Right lung (tissue), 5 donors: ENCODE results near the gene ACOD1. TPM values are rescaled to one million over a fixed set of nuclear protein-coding genes. Genes with fewer than 3 reads are reported as not detected.
"Not testable (repeated sequence)": the region's sequence is repeated elsewhere in the genome, so short reads cannot be mapped to it uniquely, and the experiment has no call there.

ENCODE experiments used
- DNase-seq, 2 donors: peaks; one replicate each; pipeline ENCODE4 v3.0.0-alpha.2; 2013
- polyA plus RNA-seq, 5 donors: library from polyadenylated mRNA; unstranded; fragments of 120-200 nt; gene quantifications; one replicate each; pipeline versions ENCODE4 v1.2.1 to v1.2.3, GENCODE V29; 2013; ENCODE audit warnings: inconsistent platforms in 1 of 5, low replicate concordance in 1 of 5; ENCODE audit not compliant: insufficient read length in 5 of 5, insufficient read depth in 1 of 5

ACOD1 gene
- polyA plus RNA-seq, 5 donors = not detected

DNA sequence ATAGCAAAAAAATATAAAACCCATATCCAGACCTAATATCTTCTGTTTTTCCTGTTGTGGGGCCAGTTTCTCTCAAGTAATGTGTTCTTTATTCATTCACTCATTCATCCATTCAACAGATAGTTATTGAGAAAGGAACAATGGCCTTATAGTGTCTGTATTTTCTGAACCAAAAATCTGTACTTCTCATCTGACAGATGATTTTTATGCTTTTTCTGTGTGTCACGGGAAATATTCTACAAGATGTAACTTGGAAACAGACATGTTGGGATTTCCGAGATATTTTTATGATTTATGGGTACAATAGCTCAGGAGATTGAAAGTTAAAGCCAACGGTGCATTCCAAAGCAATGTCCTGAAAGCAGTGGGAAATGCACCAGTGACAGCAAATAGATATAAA, 5.7 kb downstream of the ACOD1 start:
- DNase-seq = no peak

DNA sequence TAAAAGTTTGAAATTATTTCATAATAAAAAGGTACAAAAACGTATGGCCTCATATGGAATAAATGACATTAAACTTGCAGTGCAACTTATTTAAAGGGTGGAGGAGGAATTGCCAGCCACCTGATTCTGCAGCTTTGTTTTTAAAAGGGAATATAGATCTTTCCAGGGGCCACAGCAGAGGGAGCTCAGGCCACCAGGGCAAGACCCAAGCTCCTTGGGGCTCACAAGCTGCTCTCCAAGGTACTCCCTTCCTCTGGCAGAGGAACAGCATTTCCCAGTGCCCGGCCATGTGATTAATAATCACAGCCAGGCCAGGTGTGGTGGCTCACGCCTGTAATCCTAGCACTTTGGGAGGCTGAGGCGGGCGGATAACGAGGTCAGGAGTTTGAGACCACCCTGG, 6.2 kb downstream of the ACOD1 start:
- DNase-seq = no peak

DNA sequence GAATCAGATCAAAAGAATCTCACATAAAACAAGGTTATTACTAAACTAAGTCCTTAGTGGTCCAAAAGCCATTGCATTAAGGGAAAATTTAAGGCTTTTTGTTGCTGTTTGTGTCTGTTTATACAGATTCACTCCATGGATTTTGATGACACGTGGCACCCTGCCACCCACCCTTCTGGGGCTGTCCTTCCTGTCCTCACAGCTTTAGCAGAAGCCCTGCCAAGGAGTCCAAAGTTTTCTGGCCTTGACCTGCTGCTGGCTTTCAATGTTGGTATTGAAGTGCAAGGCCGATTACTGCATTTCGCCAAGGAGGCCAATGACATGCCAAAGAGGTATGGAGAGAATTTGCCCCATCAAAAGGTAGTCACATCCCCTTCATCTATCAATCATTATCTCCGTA, 6.9 kb downstream of the ACOD1 start:
- no peak for DNase-seq

DNA sequence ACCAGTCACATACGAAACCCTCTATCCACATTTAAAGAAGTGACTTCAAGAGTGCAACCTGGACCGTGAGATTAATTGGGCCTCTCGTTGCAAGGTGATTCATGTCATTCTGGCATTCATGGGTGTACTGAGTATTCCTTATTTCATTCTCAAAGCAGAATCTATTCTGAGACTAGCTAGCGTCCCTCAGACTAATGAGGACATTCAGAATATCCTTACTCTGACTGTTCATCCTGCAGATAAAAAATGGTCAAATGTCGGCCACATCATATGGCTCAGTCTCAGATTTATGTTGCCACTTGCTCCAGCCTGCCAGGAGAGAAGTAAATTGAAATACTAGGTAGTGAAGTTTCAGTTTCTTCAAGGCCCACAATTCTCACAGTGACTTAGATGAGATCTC, 7.3 kb downstream of the ACOD1 start:
- DNase-seq = no peak

DNA sequence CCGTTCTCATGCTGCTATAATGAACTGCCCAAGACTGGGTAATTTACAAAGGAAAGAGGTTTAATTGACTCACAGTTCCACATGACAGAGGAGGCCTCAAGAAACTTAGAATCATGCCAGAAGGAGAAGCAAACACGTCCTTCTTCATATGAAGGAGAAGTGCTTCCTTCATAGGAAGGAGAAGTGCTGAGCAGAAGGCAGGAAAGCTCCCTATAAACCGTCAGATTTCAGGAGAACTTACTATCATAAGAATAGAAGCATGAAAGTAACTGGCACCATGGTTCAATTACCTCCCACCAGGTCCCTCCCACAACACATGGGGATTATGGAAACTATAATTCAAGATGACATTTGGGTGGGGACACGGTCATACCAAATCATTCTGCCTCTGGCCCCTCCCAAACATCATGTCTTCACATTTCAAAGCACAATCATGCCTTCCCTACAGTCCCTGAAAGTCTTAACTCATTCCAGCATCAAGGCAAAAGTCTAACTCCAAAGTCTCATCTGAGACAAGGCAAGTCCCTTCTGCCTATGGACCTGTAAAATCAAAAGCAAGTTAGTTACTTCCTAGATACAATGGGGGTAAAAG, 10.6 kb downstream of the ACOD1 start:
- no peak for DNase-seq

DNA sequence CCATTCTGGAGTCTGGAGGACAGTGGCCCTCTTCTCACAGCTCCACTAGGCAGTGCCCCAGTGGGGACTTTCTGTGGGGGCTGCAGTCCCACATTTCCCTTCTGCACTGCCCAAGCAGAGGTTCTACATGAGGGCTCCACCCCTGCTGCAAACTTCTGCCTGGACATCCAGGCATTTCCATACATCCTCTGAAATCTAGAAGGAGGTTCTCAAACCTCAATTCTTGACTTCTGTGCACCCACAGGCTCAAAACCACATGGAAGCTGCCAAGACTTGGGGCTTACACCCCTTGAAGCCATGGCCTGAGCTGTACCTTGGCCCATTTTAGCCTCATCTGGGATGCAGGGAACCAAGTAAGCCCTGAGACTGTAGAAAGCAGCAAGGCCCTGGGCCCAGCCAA, 11.4 kb downstream of the ACOD1 start:
- DNase-seq = not testable (repeated sequence)

DNA sequence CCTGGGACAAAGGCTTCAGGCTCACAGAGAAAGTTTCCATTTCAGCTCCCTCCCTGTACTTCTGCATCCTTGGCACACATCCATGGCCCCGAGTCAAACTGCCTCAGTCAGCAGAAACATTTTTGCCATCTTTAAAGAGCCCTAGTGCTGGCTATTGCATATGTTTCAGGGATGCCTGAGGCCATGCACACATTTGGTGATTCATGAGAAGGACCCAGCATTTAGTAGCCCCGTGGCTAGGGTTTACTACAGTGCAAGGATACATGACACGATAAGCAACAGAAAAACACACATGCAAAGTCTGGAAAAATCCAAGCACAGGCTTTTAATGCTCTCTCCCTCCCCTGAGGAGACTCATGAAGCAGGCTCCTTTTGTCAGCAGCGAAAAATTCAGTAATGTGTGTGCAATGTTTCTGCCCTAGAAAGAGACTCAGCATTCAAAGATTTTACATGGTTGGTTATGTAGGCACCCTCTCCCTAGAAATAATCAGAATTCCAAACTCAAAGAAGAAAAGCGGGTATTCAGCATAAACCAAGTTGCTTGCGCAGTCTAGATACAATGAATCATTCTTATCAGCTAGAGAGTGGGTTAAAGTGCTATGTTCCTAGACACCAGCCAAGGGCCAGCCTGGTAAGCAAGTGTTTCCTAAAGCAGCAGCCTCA, 17.6 kb downstream of the ACOD1 start:
- peak; percentile 60 to 72 for DNase-seq

DNA sequence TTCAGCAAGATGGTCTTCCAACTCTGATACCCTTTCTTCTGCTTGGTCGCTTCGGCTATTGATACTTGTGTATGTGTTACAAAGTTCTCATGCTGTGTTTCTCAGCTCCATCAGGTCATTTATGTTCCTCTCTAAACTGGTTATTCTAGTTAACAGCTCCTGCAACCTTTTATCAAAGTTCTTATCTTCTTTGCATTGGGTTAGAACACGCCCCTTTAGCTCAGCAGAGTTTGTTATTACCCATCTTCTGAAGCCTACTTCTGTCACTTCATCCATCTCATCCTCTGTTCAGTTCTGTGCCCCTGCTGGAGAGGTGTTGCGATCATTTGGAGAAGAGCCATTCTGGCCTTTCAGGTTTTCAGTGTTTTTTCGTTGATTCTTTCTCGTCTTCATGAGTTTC, 18.7 kb downstream of the ACOD1 start:
- no peak for DNase-seq

DNA sequence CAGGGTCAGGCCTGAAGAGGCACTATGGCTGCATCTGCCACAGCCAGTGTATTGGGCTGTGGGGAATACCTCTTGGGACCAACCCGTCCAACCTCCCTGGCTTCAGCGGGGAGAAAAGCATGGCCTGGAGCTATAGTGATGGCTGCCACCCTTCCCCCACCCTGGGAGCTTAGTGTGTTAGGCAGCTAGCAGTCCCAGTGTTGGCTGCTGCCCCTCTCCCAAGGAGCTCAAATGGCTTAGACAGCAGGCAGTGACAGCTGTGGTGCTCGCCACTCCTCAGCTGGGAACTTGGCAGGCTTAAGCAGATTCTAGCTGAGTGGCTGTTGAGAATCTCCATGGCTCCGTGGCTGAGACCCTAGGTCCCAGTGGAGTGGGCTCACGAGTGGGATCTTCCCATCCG, 19.7 kb downstream of the ACOD1 start:
- no peak for DNase-seq

DNA sequence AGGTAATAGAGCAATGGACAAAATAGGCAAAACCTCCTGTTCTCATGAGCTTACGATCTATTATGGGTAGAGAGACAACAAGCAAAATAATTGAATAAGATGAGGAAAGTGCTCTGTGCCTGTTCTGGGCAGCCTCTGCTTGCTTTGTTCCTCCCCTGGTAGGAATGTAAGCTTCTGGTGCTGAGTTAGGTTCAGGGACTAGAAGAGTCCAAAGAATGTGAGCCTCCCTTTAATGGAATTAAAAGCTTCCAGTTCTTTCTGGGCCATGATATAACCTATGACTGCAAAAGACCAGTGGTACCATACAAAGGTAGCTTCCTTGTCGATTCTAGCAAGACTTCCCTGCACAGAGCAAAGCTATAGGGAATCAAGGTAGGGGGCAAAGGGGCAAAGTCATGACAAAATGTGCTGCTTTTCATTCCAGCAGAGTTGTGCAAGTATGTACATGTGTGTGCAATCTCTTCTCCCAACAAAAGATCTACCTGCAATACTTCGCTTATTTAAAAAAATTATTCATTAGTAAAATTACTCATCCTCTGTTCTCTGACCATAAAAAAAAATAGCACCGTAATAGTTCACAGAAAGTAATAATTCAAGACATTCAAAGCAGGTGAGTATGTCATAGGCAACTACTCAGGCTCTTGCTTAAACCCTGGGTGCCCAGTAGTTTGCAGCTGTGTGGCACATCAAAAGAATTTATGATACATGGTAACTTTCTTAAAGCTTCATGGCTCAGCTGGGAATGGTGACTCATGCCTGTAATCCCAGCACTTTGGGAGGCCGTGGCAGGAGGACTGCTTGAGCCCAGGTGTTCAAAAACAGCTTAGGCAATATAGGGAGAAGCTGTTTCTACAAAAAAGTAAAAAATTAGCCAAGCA, 21.4 kb downstream of the ACOD1 start:
- no peak for DNase-seq

DNA sequence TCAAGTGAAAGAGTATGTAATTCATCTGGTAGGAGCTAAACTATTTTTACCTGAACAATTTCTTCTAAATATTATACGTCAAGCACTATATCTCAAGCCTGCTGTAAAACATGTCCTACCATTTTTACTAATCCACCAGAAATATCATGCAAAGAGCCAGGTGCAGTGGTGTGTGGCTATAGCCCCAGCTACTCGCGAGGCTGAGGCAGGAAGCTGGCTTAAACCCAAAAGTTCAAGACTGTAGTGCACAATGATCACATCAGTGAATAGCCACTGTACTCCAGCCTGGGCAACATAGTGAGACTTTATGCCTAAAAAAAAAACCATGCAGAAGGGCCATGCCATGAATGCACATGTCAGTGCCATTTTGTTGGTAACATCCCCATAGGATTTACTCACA, 22.9 kb downstream of the ACOD1 start:
- DNase-seq = no peak

DNA sequence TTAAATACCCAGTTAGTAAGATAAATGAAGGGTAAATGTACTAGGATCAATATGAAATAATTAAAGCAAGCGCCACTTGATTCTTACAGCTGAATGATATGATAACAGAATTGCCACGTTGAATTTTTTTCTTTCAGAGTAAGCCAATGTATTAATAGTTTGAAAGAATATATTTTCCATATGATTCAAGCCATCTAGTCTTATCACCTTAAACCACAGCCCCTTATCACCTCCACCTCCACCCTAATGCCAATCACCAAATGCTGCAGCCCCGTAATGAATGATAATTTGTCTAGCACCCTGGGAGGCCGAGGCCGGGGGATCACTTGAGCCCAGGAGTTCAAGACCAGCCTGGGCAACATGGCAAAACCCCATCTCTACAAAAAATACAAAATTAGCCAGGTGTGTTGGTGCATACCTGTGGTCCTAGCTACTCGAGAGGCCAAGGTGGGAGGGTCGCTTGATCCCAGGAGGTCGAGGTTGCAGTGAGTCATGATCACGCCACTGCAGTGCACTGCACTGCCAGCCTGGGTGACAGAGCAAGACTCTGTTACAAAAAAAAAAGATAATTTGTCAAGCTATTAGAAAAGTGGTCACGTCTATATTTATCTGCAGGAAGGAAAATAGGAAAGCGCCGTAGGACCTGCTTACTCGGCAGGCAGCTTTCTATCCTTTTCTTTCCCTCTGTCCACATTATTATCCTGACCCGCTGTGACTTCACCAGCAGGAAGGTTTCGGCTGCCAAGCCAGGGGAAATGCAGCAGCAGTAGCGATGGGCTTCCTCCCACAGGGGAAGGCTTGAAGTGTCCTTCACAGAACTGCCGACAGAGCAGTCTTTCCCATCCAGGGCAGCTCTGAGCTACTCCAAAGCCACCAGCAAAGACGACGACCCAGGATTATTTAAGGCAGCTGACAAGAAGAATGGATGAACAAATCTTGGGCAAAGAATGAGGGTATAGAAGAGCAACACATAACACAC, 23.8 kb downstream of the ACOD1 start:
- DNase-seq = no peak

DNA sequence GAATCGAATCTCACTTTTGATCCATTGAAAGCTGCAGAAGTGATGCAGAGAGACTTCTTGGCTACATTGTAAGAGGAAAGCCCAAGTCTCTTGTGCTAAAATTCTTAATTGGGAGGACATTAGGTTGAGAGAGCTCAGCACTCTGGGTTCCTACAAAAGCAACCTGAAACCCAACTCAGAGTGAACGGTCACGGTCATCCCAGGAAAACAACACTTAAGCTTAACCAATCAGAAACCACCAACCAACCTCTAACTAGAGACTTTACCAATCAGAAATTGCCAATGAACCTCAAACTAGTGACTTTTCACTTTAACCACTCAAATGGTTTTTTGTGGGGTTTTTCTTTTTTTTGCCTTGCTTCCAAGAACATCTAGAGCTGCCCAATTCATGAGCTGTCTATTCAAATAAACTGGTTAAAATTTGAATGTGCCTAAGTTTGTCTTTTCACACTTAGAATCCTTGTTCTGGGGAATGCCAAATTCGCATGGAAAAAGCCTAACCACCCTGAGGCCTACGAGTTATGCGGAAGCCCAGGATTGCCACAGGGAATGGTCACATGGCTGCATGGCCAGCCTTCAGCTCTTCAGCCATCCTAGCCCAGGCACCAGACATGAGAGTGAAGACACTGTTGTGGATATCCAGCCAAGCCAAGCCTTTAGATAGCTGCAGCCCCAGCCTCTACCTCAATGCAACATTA, 25.8 kb downstream of the ACOD1 start:
- DNase-seq = no peak

DNA sequence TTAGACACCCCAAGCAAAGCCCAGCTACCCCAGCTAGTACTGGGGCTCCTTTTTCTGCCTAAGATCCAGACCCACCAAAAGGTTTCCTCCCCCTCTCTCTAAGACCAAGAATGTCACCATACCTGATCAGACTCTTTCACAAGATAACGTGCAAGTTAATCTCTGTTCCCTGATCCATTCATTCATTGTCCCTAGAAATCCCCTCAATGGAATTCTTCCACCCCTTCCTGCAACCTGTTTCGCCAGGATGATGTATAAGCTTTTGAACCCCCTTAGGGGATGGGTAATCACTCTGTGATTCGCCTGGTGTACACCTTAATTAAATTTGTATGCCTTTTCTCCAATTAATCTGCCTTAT, 26.3 kb downstream of the ACOD1 start:
- no peak for DNase-seq

DNA sequence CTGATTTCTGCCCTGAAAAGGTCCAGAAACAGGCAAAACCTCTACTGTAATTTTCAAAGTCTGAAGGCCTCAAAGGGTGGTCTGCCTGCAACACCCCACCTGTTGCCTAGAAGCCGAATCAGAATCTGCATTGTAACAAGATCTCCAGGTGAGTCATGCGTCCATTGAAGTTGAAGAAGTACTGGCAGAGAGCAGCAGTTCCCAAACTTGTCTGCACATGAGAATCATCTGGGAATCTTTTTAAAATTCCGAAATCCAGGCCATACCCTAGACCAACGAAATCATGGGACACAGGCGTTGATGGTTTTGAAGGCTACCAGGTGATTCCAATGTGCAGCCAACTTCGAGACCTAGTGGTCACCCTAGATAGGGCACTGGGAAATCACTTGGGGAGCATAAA, 27.6 kb downstream of the ACOD1 start:
- DNase-seq = no peak

DNA sequence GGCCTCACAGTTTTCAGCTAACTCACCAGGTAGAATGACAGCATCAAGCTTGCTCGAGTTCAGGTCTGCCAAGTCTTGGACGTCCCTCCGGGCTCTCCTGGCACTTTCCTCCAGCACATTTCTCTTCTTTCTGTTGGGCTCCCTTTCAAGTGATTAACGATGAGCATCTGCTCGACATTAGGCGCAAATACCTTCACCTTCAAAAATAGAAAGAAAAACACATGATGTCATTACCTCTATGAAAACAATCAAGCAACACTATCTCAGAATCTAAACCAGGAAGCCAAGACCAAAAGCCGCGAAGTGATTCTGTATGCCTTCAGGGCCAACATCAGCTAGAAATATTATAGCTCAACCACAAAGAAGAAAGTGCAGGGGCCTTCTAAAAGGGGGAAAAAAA, 28.2 kb downstream of the ACOD1 start:
- no peak for DNase-seq

DNA sequence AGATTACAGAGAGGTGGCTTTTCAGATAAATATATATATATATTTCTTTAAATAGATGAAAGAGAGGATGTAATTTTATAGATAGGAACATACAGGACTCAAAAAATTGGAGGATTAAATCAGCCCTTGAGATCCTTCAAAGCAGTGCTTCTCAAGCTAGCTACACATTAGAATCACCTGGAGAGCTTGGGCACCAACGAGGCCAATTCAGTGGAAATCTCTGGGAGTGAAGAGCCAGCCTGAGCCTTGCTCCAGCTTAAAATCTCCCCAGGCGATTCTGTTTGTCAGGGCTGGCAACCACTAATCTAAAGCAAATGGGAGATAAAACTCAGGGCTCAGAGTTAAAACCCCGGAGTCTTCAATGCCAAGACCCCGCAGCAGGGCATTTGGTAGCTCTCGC, 28.6 kb downstream of the ACOD1 start:
- DNase-seq = no peak

DNA sequence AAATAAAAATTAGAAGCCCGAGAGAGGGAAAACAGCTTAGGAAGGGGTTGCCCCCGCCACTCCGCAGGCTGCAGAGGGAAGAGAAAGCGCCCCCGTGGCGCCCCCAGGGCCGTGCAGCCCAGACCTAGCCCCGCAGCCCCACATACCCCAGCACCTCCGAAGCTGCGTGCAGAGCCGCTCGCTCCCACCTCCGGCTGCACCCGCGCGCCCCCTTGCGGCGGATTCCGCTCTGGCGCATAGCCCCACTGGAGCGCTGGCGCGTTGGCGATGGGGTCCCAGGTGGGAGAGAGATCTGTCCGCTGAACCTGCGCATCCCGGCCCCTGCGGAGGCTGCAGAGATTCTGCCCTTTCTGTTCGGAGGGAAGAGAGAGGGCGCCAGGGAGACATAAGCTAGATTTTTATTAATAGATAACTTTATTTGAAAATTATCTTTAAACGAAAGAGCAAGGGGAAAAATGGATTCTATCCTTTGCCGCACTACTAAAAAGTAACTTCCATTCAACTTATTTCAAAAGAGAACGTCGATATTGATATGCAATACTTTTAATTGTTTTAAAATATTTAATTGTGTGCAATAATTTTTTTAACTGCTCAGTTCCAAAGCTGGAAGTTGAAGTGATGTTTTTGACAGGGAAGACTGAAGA, 31.9 kb downstream of the ACOD1 start:
- DNase-seq = peak; percentile 61 to 65

DNA sequence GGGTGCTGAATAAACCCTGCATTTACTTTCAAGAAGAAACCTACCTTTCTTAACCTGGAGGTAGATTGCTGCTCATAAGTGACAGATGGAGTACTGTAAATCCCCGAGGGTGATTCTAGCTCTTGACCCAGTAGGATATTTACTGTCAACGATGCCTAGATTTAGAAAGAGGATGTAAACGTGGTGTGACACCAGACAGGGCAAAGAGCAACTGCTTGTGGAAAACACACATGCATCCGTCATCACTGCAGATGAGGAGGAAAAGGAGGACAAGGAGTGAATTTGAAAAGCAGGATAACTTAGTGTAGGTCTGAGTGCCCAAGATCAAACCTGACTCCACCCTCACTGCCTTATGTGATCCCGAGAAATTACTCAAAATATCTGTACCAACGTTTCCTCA, 33.8 kb downstream of the ACOD1 start:
- DNase-seq = no peak

DNA sequence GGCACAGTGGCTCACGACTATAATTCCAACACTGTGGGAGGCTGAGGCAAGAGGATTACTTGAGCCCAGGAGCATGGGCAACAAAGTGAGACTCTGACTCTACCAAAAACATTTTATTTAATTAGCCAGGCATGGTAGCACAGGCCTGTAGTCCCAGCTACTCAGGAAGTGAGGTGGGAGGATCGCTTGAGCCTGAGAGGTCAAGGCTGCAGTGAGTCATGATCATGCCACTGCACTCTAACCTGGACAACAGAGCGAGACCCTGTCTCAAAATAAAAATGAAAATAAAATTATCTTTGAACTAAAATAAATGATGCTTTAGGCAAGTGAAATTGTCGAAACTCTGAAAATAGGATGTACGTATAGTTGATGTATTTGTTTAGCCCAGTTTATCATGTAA, 35.4 kb downstream of the ACOD1 start:
- no peak for DNase-seq

DNA sequence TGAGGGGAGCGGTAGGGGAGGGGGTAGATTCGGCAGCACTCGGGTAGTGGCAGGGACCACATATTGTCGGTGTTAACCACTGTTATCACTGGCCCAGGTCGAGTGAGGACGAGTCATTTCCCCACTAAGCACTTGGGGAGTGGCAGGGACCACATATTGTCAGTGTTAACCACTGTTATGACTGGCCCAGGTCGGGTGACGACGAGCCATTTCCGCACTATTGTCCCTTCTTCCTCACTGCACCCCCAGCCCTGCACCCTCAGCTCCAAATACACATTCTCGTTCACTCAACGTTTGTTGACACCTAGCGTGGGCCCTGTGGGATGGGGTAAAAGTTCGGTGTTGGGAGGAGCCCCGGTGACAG, 43.1 kb downstream of the ACOD1 start:
- DNase-seq = no peak
